ENCODE measurements around the gene SCN1B. TPM values are rescaled to one million over a fixed set of nuclear protein-coding genes. Genes with fewer than 3 reads are reported as not detected.
A peak's percentile ranks its signal among the peaks of the same experiment; 100 is the strongest.

SCN1B gene
- total and polyA plus RNA-seq, 2 of the 13 experiments (the other 11 are each of a cell fraction or from before 2014, with no cell fraction given): 2.7 to 20.1 TPM

GRCh38 chr19:35042056-35042730 is 11.9 kb downstream of the SCN1B start (continued):
- TF ChIP-seq ZNF124 (CRISPR knock-in tag; IDR thresholded peaks at IDR 0.05) (no peak), IKZF1 (IDR thresholded peaks at IDR 0.05) (no peak), MLX (CRISPR knock-in tag; IDR thresholded peaks at IDR 0.05) (peak; percentile 81), TOE1 (CRISPR knock-in tag; IDR thresholded peaks at IDR 0.05) (no peak), GATA4 (IDR thresholded peaks at IDR 0.05; ENCODE audit: borderline replicate concordance, low read depth) (no peak), HMGA1 (CRISPR knock-in tag; conservative IDR thresholded peaks at IDR 0.05) (no peak), HMG20B (CRISPR knock-in tag; conservative IDR thresholded peaks at IDR 0.05) (no peak), MAZ (IDR thresholded peaks at IDR 0.05; ENCODE audit: borderline replicate concordance, low read depth, low read length) (peak; percentile 60; the same call in 1 of the 2 replicates), MAZ (CRISPR knock-in tag; IDR thresholded peaks at IDR 0.05; ENCODE audit: low read depth) (0 out of 2 replicates have a peak, but pooled peaks have one; percentile 48), TEAD2 (CRISPR knock-in tag; IDR thresholded peaks at IDR 0.05) (no peak), ZNF121 (CRISPR knock-in tag; IDR thresholded peaks at IDR 0.05) (no peak), HCFC1 (IDR thresholded peaks at IDR 0.05; ENCODE audit: low read depth, low read length) (no peak), SIN3B (IDR thresholded peaks at IDR 0.05; ENCODE audit: low read length) (no peak), ZSCAN12 (CRISPR knock-in tag; IDR thresholded peaks at IDR 0.05) (0 out of 2 replicates have a peak, but pooled peaks have one; percentile 24), RCOR2 (CRISPR knock-in tag; IDR thresholded peaks at IDR 0.05) (0 out of 2 replicates have a peak, but pooled peaks have one; percentile 18), ZNF44 (CRISPR knock-in tag; IDR thresholded peaks at IDR 0.05) (no peak), MLLT10 (CRISPR knock-in tag; IDR thresholded peaks at IDR 0.05) (no peak), ZFX (CRISPR knock-in tag; IDR thresholded peaks at IDR 0.05; ENCODE audit: low read depth) (peak; percentile 75; the same call in 1 of the 2 replicates), CAMTA2 (CRISPR knock-in tag; IDR thresholded peaks at IDR 0.05; ENCODE audit: borderline replicate concordance) (no peak), FUBP1 (CRISPR knock-in tag; IDR thresholded peaks at IDR 0.05; ENCODE audit: borderline replicate concordance) (no peak), DR1 (CRISPR knock-in tag; IDR thresholded peaks at IDR 0.05) (no peak), MYC (CRISPR knock-in tag; IDR thresholded peaks at IDR 0.05; ENCODE audit: borderline replicate concordance) (no peak; the same call in 1 of the 2 replicates), SPEN (CRISPR knock-in tag; IDR thresholded peaks at IDR 0.05; ENCODE audit: low read depth) (peak; percentile 36; the same call in 1 of the 2 replicates), KDM4B (CRISPR knock-in tag; IDR thresholded peaks at IDR 0.05) (peak; percentile 46; the same call in 1 of the 2 replicates), PLSCR1 (CRISPR knock-in tag; IDR thresholded peaks at IDR 0.05; ENCODE audit: borderline replicate concordance) (no peak), NPAS2 (CRISPR knock-in tag; IDR thresholded peaks at IDR 0.05; ENCODE audit: borderline replicate concordance) (no peak), BHLHE40 (IDR thresholded peaks at IDR 0.05; ENCODE audit: low read length) (no peak), HOXD1 (CRISPR knock-in tag; IDR thresholded peaks at IDR 0.05) (no peak), ZBTB8A (CRISPR knock-in tag; IDR thresholded peaks at IDR 0.05; ENCODE audit: borderline replicate concordance, low read depth) (no peak), ZNF546 (CRISPR knock-in tag; conservative IDR thresholded peaks at IDR 0.05) (no peak), ZNF709 (CRISPR knock-in tag; IDR thresholded peaks at IDR 0.05) (no peak)
